Type B pancreatic cell (in vitro differentiated cells): ENCODE measurements around the gene TMPRSS11A. TPM values are rescaled to one million over a fixed set of nuclear protein-coding genes. Genes with fewer than 3 reads are reported as not detected.

Experiments used
- DNase-seq: peaks from one replicate; pipeline ENCODE4 v3.0.0; 2021; ENCODE audit warnings: mixed read lengths; ENCODE audit not compliant: unreplicated experiment; ENCODE audit errors: extremely low spot score
- H3K27ac Mint-ChIP-seq: 2 replicates; pipeline ENCODE4 v1.8.0; 2021; ENCODE audit warnings: mild to moderate bottlenecking, mixed read lengths
- H3K27me3 Mint-ChIP-seq: 2 replicates; pipeline ENCODE4 v1.8.0; 2021; ENCODE audit warnings: mixed read lengths
- H3K36me3 Mint-ChIP-seq: 2 replicates; pipeline ENCODE4 v1.8.0; 2021; ENCODE audit warnings: mixed read lengths
- H3K4me1 Mint-ChIP-seq: one replicate; pipeline ENCODE4 v1.8.0; 2021; ENCODE audit warnings: mixed read lengths; ENCODE audit not compliant: unreplicated experiment
- H3K4me3 Mint-ChIP-seq: 2 replicates; pipeline ENCODE4 v1.8.0; 2021; ENCODE audit warnings: mild to moderate bottlenecking, mixed read lengths
- H3K9me3 Mint-ChIP-seq: 2 replicates; pipeline ENCODE4 v1.8.0; 2021; ENCODE audit warnings: mixed read lengths
- total RNA-seq: library from RNA; stranded (reverse); gene quantifications from 2 replicates; pipeline ENCODE4 v1.2.1, GENCODE V29; 2021; ENCODE audit warnings: low replicate concordance
- TF ChIP-seq, protein P1 (sequence below): fragments of 200-600 bp; sonication (generic); conservative IDR thresholded peaks from 2 replicates; pipeline ENCODE4 v1.5.0; 2021; ENCODE audit warnings: antibody characterized with exemption, mild to moderate bottlenecking

TMPRSS11A gene
- total RNA-seq, 1 donor from 2014 or later, result 0.43 TPM

DNA sequence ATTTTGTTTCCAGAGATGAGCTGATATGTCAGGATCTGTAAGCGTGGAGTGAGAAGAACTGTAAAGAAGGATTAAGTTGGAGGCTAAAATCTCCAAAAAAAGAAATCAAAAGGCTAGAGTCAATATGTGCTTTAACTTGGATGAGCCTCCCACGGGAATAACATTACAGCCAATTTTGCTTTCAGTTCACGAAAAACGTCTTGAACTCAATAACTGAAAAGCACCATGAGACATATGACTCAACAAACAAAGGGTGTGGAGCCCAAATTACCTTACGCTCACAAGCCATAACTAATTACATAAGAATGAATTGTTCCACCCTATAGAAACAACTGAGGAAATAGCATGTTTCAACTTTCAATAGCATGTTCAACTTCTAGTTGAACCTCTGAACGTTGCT, 101.8 kb downstream of the TMPRSS11A start:
- Mint-ChIP-seq H3K27me3 (no peaks in the 10 kb centered on the region), H3K4me1 (no peaks in the 10 kb centered on the region), H3K9me3 (no peaks in the 10 kb centered on the region), H3K27ac (no peak overlapping the region), H3K36me3 (no peaks in the 10 kb centered on the region), H3K4me3 (no peak overlapping the region)
- DNase-seq, result no peak
- TF ChIP-seq, protein P1, sequence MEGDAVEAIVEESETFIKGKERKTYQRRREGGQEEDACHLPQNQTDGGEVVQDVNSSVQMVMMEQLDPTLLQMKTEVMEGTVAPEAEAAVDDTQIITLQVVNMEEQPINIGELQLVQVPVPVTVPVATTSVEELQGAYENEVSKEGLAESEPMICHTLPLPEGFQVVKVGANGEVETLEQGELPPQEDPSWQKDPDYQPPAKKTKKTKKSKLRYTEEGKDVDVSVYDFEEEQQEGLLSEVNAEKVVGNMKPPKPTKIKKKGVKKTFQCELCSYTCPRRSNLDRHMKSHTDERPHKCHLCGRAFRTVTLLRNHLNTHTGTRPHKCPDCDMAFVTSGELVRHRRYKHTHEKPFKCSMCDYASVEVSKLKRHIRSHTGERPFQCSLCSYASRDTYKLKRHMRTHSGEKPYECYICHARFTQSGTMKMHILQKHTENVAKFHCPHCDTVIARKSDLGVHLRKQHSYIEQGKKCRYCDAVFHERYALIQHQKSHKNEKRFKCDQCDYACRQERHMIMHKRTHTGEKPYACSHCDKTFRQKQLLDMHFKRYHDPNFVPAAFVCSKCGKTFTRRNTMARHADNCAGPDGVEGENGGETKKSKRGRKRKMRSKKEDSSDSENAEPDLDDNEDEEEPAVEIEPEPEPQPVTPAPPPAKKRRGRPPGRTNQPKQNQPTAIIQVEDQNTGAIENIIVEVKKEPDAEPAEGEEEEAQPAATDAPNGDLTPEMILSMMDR, result no peak

Other genes starting within 250 kb of the TMPRSS11A start
- gene GNRHR, start 209.1 kb downstream of the TMPRSS11A start, total RNA-seq, result not detected in 2 replicates
- not detected in 2 replicates for gene TMPRSS11D, start 79.5 kb downstream of the TMPRSS11A start, total RNA-seq
- gene TMPRSS11F, start 166.4 kb upstream of the TMPRSS11A start, total RNA-seq, result 0.31 and 0.69 TPM in 2 replicates